MM.1S (cell line): ENCODE measurements around the gene SART3.

Experiments used
- DNase-seq: peaks from one replicate; pipeline ENCODE4 v3.0.0-alpha.2; 2015
- H2AFZ ChIP-seq: fragments of 300-600 bp; sonication (generic); 2 replicates; pipeline ENCODE4 v1.6.0; 2016; ENCODE audit warnings: antibody characterized with exemption, low read length
- H3F3A ChIP-seq: fragments of 300-600 bp; sonication (generic); 2 replicates; pipeline ENCODE4 v1.6.1; 2016; ENCODE audit warnings: mild to moderate bottlenecking, antibody characterized with exemption, low read length, moderate library complexity, mixed read lengths; ENCODE audit not compliant: insufficient read depth
- H3K27ac ChIP-seq: fragments of 300-600 bp; sonication (generic); 2 replicates; pipeline ENCODE4 v1.5.1; 2016; ENCODE audit warnings: mild to moderate bottlenecking, low read length
- H3K27me3 ChIP-seq: fragments of 300-600 bp; sonication (generic); replicated peaks from 2 replicates; pipeline ENCODE4 v1.6.0; 2016; ENCODE audit warnings: low read length; ENCODE audit not compliant: insufficient read depth
- H3K36me3 ChIP-seq: fragments of 300-600 bp; sonication (generic); replicated peaks from 2 replicates; pipeline ENCODE4 v1.6.1; 2016; ENCODE audit warnings: mild to moderate bottlenecking, low read length, mixed read lengths; ENCODE audit not compliant: insufficient read depth
- H3K4me1 ChIP-seq: fragments of 300-600 bp; sonication (generic); 2 replicates; pipeline ENCODE4 v1.6.1; 2016; ENCODE audit warnings: low read length, mixed read lengths
- H3K4me2 ChIP-seq: fragments of 300-600 bp; sonication (generic); 2 replicates; pipeline ENCODE4 v1.6.0; 2016; ENCODE audit warnings: low read depth, low read length
- H3K4me3 ChIP-seq: fragments of 300-600 bp; sonication (generic); 2 replicates; pipeline ENCODE4 v1.5.1; 2016; ENCODE audit warnings: low read length, mixed read lengths
- H3K79me2 ChIP-seq: fragments of 300-600 bp; sonication (generic); 2 replicates; pipeline ENCODE4 v1.6.1; 2016; ENCODE audit warnings: mixed run types, low read length, mixed read lengths
- H3K9ac ChIP-seq: fragments of 300-600 bp; sonication (generic); 2 replicates; pipeline ENCODE4 v1.6.1; 2016; ENCODE audit warnings: low read length, mixed read lengths
- H3K9me2 ChIP-seq: fragments of 300-600 bp; sonication (generic); replicated peaks from 2 replicates; pipeline ENCODE4 v1.6.1; 2016; ENCODE audit warnings: mild to moderate bottlenecking, low read length, mixed read lengths; ENCODE audit not compliant: insufficient read depth
- H3K9me3 ChIP-seq: fragments of 300-600 bp; sonication (generic); replicated peaks from 2 replicates; pipeline ENCODE4 v1.6.1; 2016; ENCODE audit warnings: mild to moderate bottlenecking, low read length, mixed read lengths; ENCODE audit not compliant: insufficient read depth
- H4K20me1 ChIP-seq: fragments of 300-600 bp; sonication (generic); 2 replicates; pipeline ENCODE4 v1.6.1; 2016; ENCODE audit warnings: mild to moderate bottlenecking, low read length, moderate library complexity, mixed read lengths; ENCODE audit not compliant: insufficient read depth
- EZH2 ChIP-seq: fragments of 300-600 bp; sonication (generic); optimal IDR thresholded peaks from 2 replicates; pipeline ENCODE3; 2017; ENCODE audit warnings: low read depth, mild to moderate bottlenecking, antibody characterized with exemption, low read length, mixed read lengths
- EZH2phosphoT487 ChIP-seq: fragments of 300-600 bp; sonication (generic); IDR thresholded peaks from 2 replicates; pipeline ENCODE4 v1.6.1; 2018; ENCODE audit warnings: antibody characterized with exemption, low read length
- TF ChIP-seq, protein P1 (sequence below): fragments of 300-600 bp; sonication (generic); IDR thresholded peaks from 2 replicates; pipeline ENCODE4 v1.5.1; 2016; ENCODE audit warnings: antibody characterized with exemption, low read length, mixed read lengths

The SART3 gene

DNA sequence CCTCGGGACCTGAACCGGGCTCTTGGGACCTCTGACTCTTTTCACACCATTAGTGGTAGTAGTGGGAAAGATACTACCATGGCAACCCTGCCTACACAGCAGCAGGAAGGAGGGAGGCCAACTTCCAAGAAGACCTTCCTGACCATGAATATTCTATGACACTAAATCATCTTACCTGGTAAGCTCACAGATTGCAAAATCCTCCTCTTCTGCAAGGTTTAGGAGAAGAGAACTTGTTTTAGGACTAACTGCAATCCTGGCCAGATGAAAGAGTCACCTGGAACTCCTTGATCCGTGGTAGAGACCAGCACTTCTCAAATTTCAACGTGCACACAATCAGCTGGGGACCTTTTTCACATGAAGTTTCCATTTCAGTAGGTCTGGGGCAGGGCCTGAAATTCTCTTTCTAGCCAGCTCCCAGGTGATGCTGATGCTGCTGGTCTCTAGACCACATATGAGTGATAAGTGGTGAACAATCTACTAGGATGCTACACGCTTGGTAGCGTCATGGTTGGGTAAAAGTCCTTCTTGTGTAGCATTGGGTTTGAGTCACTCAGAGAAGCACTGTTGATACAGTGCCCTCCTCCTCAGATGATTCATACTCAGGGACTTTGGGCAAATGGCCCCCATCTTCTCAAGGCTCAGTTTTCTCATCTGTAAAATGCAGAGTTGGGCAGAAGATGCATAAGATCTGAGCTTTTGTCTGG is 81.5 kb downstream of the SART3 start:
- Histone ChIP-seq H4K20me1 (no peaks in the 10 kb centered on the region), H3F3A (no peaks in the 10 kb centered on the region), H2AFZ (no peak overlapping the region), H3K27me3 (no peaks in the 10 kb centered on the region; the same call in 1 of the 2 replicates), H3K4me2 (no peak overlapping the region), H3K4me3 (no peak overlapping the region), H3K4me1 (no peaks in the 10 kb centered on the region), H3K79me2 (no peaks in the 10 kb centered on the region), H3K9me2 (no peaks in the 10 kb centered on the region), H3K27ac (no peak overlapping the region), H3K9me3 (no peaks in the 10 kb centered on the region), H3K9ac (no peak overlapping the region), H3K36me3 (no peaks in the 10 kb centered on the region)
- no peak for TF ChIP-seq EZH2phosphoT487
- TF ChIP-seq EZH2 = no peak
- TF ChIP-seq, protein P1, sequence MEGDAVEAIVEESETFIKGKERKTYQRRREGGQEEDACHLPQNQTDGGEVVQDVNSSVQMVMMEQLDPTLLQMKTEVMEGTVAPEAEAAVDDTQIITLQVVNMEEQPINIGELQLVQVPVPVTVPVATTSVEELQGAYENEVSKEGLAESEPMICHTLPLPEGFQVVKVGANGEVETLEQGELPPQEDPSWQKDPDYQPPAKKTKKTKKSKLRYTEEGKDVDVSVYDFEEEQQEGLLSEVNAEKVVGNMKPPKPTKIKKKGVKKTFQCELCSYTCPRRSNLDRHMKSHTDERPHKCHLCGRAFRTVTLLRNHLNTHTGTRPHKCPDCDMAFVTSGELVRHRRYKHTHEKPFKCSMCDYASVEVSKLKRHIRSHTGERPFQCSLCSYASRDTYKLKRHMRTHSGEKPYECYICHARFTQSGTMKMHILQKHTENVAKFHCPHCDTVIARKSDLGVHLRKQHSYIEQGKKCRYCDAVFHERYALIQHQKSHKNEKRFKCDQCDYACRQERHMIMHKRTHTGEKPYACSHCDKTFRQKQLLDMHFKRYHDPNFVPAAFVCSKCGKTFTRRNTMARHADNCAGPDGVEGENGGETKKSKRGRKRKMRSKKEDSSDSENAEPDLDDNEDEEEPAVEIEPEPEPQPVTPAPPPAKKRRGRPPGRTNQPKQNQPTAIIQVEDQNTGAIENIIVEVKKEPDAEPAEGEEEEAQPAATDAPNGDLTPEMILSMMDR = no peak
- no peak for DNase-seq

DNA sequence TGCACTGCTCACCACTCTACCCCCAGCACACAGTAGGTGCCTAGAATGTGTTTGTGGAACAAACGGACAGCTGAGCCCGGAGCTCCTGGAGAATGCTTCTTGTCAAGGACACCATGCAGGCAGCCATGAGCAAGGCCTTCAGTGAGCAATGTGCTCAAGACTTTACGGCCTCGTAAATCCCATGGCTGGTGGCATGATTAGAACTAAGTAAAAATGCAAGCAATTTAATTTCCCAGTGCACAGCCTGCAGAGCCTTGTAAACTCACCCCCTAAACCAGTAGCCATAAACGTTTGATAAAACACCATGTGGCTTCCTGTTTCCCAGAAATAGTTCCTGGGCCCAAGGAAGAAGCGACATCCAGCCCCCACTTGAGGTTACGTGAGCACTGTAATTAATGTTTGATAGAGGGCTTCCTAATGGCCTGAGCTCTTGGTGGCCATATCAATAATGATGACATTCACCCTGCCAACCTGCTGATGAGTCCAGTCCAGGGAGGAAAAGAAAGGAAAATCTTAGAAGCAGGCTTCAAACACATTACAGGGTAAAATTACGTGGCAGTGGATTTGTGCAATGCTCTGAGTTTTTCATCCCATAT is 82.3 kb downstream of the SART3 start:
- H3K27me3 ChIP-seq = no peaks in the 10 kb centered on the region; the same call in 1 of the 2 replicates
- no peak overlapping the region for H3K4me3 ChIP-seq
- no peak for TF ChIP-seq EZH2
- no peaks in the 10 kb centered on the region for H3K9me3 ChIP-seq
- no peaks in the 10 kb centered on the region for H3K4me1 ChIP-seq
- no peak overlapping the region for H3K9ac ChIP-seq
- H3K9me2 ChIP-seq = no peaks in the 10 kb centered on the region
- no peak overlapping the region for H3K27ac ChIP-seq
- no peak overlapping the region for H3K4me2 ChIP-seq
- no peaks in the 10 kb centered on the region for H4K20me1 ChIP-seq
- no peaks in the 10 kb centered on the region for H3F3A ChIP-seq
- H3K79me2 ChIP-seq = no peaks in the 10 kb centered on the region
- H3K36me3 ChIP-seq = no peaks in the 10 kb centered on the region
- no peak overlapping the region for H2AFZ ChIP-seq
- DNase-seq = no peak

DNA sequence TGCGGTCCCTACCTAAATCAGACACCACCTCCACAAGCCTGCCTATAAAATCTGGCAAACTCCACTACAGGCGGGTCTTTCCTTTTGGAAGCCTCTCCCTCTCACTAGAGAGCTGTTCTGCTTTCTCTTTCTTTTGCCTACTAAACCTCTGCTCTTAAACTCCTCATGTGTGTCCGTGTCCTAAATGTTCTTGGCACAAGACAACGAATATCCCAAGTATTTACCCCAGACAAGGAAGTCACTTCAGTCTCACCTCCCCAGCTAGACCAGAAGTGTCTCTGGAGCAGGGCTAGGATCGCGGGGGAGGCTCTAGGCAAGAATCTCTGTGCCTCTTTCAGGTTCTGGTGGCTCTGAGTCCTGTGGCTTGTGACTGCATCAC is 83.1 kb downstream of the SART3 start:
- Histone ChIP-seq H2AFZ (no peak overlapping the region), H3K27ac (no peak overlapping the region), H3K9ac (no peak overlapping the region), H3F3A (no peaks in the 10 kb centered on the region), H3K4me2 (peak overlapping the region; percentile 13; the same call in 1 of the 2 replicates), H4K20me1 (no peaks in the 10 kb centered on the region), H3K9me2 (no peaks in the 10 kb centered on the region), H3K4me3 (no peak overlapping the region), H3K9me3 (no peaks in the 10 kb centered on the region), H3K27me3 (no peaks in the 10 kb centered on the region; the same call in 1 of the 2 replicates), H3K79me2 (no peaks in the 10 kb centered on the region), H3K36me3 (no peaks in the 10 kb centered on the region), H3K4me1 (no peaks in the 10 kb centered on the region)
- no peak for DNase-seq
- TF ChIP-seq EZH2 (no peak), EZH2phosphoT487 (no peak)
- TF ChIP-seq, protein P1 = no peak
